ENCODE results near the gene SH2D3A.
A peak's percentile ranks its signal among the peaks of the same experiment; 100 is the strongest.

Gene SH2D3A

DNA sequence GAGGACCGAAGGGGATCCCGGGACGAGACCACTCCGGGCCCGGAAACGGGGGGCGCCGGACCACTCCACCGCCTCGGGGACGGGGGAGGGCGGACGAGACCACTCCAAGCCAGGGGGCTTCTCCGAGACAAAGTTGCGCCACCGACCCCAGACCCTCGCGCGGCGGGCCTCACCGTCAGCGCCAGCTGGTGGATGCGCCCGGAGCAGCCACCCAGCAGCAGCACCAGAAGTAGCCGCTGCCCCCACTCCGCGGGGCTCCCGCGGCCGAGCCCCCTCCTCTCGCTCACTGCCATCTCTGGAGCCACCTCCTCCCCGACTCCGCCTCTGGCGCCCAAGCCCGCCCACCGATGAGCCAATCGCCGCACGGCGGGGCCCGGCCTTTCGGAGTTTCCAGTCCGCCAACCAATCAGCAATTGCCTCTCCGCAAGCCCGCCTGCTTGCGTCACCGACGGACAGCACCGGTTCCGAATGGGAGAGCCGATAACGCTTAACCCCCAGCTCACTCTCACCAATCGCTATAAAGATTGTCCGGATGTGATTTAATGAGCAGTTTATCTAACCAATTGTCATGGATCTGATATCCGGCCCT is 29.9 kb downstream of the SH2D3A start, which contains the start of gene GPR108:
GPR108 (minus strand) TSS at position 297 of the 589 bp plus-strand sequence; CDS start at position 293, 4 bp downstream.
- peak; percentile 100 for DNase-seq (ENCODE audit: low read depth, low spot score)
- POLR2A ChIA-PET = interaction anchor here (1.0 to 1.4 kb wide), 3 partner anchors 126 to 313 kb away, joined by 4 to 6 read pairs (median 4); partner anchors contain the start of gene KHSRP
- peak within 1 kb of the TSS; percentile 76 for H3K4me3 ChIP-seq (ENCODE audit: low read depth, low read length)
- TF ChIP-seq, protein P1, sequence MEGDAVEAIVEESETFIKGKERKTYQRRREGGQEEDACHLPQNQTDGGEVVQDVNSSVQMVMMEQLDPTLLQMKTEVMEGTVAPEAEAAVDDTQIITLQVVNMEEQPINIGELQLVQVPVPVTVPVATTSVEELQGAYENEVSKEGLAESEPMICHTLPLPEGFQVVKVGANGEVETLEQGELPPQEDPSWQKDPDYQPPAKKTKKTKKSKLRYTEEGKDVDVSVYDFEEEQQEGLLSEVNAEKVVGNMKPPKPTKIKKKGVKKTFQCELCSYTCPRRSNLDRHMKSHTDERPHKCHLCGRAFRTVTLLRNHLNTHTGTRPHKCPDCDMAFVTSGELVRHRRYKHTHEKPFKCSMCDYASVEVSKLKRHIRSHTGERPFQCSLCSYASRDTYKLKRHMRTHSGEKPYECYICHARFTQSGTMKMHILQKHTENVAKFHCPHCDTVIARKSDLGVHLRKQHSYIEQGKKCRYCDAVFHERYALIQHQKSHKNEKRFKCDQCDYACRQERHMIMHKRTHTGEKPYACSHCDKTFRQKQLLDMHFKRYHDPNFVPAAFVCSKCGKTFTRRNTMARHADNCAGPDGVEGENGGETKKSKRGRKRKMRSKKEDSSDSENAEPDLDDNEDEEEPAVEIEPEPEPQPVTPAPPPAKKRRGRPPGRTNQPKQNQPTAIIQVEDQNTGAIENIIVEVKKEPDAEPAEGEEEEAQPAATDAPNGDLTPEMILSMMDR (IDR thresholded peaks at IDR 0.05; ENCODE audit: insufficient read depth, low read length, missing control alignments) = no peak
- CTCF ChIA-PET = interaction anchor here (1.2 to 4.4 kb wide), 10 partner anchors 9 to 261 kb away, joined by 3 to 131 read pairs (median 6); no protein-coding TSS in a partner anchor

DNA sequence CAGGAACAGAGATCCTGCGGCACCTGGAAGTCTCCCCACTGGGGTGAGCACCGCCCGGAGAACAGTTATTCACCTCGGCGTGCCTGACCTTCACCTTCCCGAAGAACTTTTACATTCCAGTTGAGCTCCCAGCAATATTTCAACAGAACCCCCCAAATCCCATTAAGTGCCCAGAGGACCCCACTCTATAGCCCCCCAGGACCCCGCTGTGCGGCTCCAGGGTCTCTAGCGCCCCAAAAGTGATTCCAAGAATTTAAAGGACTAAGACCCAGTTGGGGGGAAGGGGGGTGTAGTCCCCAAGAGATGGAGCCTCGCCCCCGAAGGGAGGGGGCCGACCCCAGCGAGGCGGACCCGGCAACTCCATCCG is 30.3 kb downstream of the SH2D3A start:
- DNase-seq (ENCODE audit: low read depth, low spot score) = no peak
- ChIA-PET POLR2A (interaction anchor here (0.6 to 1.0 kb wide), 5 partner anchors 126 to 365 kb away, joined by 3 to 11 read pairs (median 4); partner anchors contain the start of genes ALKBH7, KHSRP and TNFSF9), CTCF (interaction anchor here (1.0 to 4.4 kb wide), 8 partner anchors 9 to 261 kb away, joined by 3 to 131 read pairs (median 6); no protein-coding TSS in a partner anchor)
- TF ChIP-seq, protein P1 (IDR thresholded peaks at IDR 0.05; ENCODE audit: insufficient read depth, low read length, missing control alignments) = no peak
- H3K4me3 ChIP-seq (ENCODE audit: low read depth, low read length) = peak overlapping the region; percentile 76

DNA sequence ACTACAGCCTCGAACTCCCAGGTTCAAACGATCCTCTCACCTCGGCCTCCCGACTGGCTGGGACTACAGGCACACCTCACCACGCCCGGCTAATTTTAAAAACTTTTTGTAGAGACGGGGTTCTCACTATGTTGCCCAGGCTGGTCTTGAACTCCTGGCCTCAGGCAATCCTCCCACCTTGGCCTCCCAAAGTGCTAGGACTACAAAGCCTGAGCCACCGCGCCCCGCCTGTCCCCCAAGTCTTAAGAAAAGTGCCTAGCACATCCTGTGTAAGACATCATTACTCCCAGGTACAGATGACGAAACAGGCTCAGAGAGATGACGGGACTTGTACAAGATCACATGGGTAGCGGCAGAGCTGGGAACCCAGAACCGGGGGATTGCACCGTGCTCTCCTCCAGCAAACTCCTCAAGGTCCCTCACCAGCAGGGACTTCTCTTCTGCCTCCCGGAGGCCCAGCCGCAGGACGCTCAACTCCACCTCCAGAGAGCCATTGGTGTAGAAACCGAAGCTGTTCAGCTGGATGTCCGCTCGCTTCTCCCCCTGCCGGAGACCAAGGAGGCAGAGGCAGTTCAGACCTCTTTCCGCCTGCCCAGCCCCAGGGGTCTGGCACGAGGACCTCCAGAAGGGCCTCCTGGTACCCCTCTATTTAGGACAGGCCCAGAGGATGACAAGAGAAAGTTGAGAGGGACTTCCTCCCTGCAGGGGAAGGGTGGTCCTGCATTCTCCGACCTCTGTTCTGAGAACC is 30.9 kb downstream of the SH2D3A start:
- TF ChIP-seq, protein P1 (IDR thresholded peaks at IDR 0.05; ENCODE audit: insufficient read depth, low read length, missing control alignments) = peak; percentile 85
- peak overlapping the region; percentile 76 for H3K4me3 ChIP-seq (ENCODE audit: low read depth, low read length)
- ChIA-PET POLR2A (interaction anchor here (0.6 to 1.0 kb wide), 4 partner anchors 127 to 364 kb away, joined by 3 to 11 read pairs (median 4); partner anchors contain the start of genes ALKBH7 and TNFSF9), CTCF (interaction anchor here (1.0 to 4.4 kb wide), 8 partner anchors 8 to 260 kb away, joined by 3 to 131 read pairs (median 6); no protein-coding TSS in a partner anchor)
- peak; percentile 52 for DNase-seq (ENCODE audit: low read depth, low spot score)

GRCh38 chr19:6735181-6735911 is 31.9 kb downstream of the SH2D3A start:
- CTCF ChIA-PET = interaction anchor here (1.2 to 4.4 kb wide), 4 partner anchors 10 to 218 kb away, joined by 5 to 131 read pairs (median 8); no protein-coding TSS in a partner anchor
- no peak for DNase-seq (ENCODE audit: low read depth, low spot score)
- peak overlapping the region; percentile 76 for H3K4me3 ChIP-seq (ENCODE audit: low read depth, low read length)
- TF ChIP-seq, protein P1 (IDR thresholded peaks at IDR 0.05; ENCODE audit: insufficient read depth, low read length, missing control alignments) = no peak
- POLR2A ChIA-PET = no interaction called here

GRCh38 chr19:6734096-6734696 is 33.0 kb downstream of the SH2D3A start:
- CTCF ChIA-PET = interaction anchor here (1.1 to 1.3 kb wide), 2 partner anchors 13 to 203 kb away, joined by 3 to 4 read pairs; partner anchors contain the start of genes C3 and TNFSF9
- TF ChIP-seq, protein P1 (IDR thresholded peaks at IDR 0.05; ENCODE audit: insufficient read depth, low read length, missing control alignments) = no peak
- H3K4me3 ChIP-seq (ENCODE audit: low read depth, low read length) = no peak overlapping the region
- DNase-seq (ENCODE audit: low read depth, low spot score) = no peak
- POLR2A ChIA-PET = no interaction called here
